GM23248 (cell line): ENCODE results near the gene IRF2BP2. TPM values are rescaled to one million over a fixed set of nuclear protein-coding genes. Genes with fewer than 3 reads are reported as not detected.

Experiments
- DNase-seq: peaks from one replicate; pipeline ENCODE4 v3.0.0-alpha.2; 2015
- H2AFZ ChIP-seq: fragments of 200-600 bp; sonication (generic); 2 replicates; pipeline ENCODE4 v1.6.1; 2016; ENCODE audit warnings: antibody characterized with exemption
- H3F3A ChIP-seq: fragments of 200-600 bp; sonication (generic); 2 replicates; pipeline ENCODE4 v1.6.1; 2016; ENCODE audit warnings: mild to moderate bottlenecking, antibody characterized with exemption, mixed run types; ENCODE audit not compliant: insufficient read depth
- H3K27ac ChIP-seq: fragments of 200-600 bp; sonication (generic); 2 replicates; pipeline ENCODE4 v1.5.1; 2016; ENCODE audit warnings: mild to moderate bottlenecking
- H3K27me3 ChIP-seq: fragments of 200-600 bp; sonication (generic); replicated peaks from 2 replicates; pipeline ENCODE4 v1.6.1; 2016; ENCODE audit warnings: mild to moderate bottlenecking; ENCODE audit not compliant: insufficient read depth
- H3K36me3 ChIP-seq: fragments of 200-600 bp; sonication (generic); 2 replicates; pipeline ENCODE4 v1.6.1; 2016; ENCODE audit warnings: low read depth, mild to moderate bottlenecking
- H3K4me1 ChIP-seq: fragments of 200-600 bp; sonication (generic); 2 replicates; pipeline ENCODE4 v1.6.1; 2016; ENCODE audit warnings: mild to moderate bottlenecking; ENCODE audit not compliant: insufficient read depth
- H3K4me2 ChIP-seq: fragments of 200-600 bp; sonication (generic); one replicate; pipeline ENCODE4 v1.6.1; 2016; ENCODE audit warnings: mild to moderate bottlenecking; ENCODE audit not compliant: unreplicated experiment
- H3K4me3 ChIP-seq: fragments of 200-600 bp; sonication (generic); 2 replicates; pipeline ENCODE4 v1.5.1; 2016; ENCODE audit warnings: mild to moderate bottlenecking
- H3K79me2 ChIP-seq: fragments of 200-600 bp; sonication (generic); 2 replicates; pipeline ENCODE4 v1.6.1; 2016; ENCODE audit warnings: mild to moderate bottlenecking; ENCODE audit not compliant: insufficient read depth
- H3K9ac ChIP-seq: fragments of 200-600 bp; sonication (generic); 2 replicates; pipeline ENCODE4 v1.6.1; 2016; ENCODE audit warnings: mild to moderate bottlenecking
- H3K9me2 ChIP-seq: fragments of 200-600 bp; sonication (generic); 2 replicates; pipeline ENCODE4 v1.6.1; 2016; ENCODE audit warnings: mixed run types, mild to moderate bottlenecking, moderate library complexity; ENCODE audit not compliant: insufficient read depth
- H3K9me3 ChIP-seq: fragments of 200-600 bp; sonication (generic); one replicate; pipeline ENCODE4 v1.6.1; 2017; ENCODE audit warnings: low read depth
- H4K20me1 ChIP-seq: fragments of 200-600 bp; sonication (generic); 2 replicates; pipeline ENCODE4 v1.6.0; 2016; ENCODE audit not compliant: insufficient read depth
- EZH2 ChIP-seq: fragments of 200-600 bp; sonication (generic); IDR thresholded peaks from 2 replicates; pipeline ENCODE4 v1.6.1; 2018; ENCODE audit warnings: antibody characterized with exemption, mild to moderate bottlenecking; ENCODE audit not compliant: insufficient read depth, poor library complexity, severe bottlenecking
- EZH2phosphoT487 ChIP-seq: fragments of 200-600 bp; sonication (generic); IDR thresholded peaks from 2 replicates; pipeline ENCODE4 v1.6.1; 2018; ENCODE audit warnings: antibody characterized with exemption, moderate library complexity, mild to moderate bottlenecking, low read depth; ENCODE audit not compliant: insufficient read depth
- WGBS, 2 experiments: methylation state at CpG; one replicate each; pipeline ENCODE4 v1.1.6; 2015 to 2017; ENCODE audit warnings: low lambda C conversion rate in 2 of 2, low coverage in 1 of 2; ENCODE audit errors: missing lambda C conversion rate in 2 of 2; 5-methylcytosine and 5-hydroxymethylcytosine counted together
- in situ Hi-C: fragments of 300-500 bp; cut with MboI; formaldehyde crosslinking; loops from 2 replicates; pipeline ENCODE4 v1.15.0; 2020
- polyA plus RNA-seq: library from polyadenylated mRNA; unstranded; fragments of >200 nt; fragmentation: Nextera tagmentation; extraction: Ambion mirVana; gene quantifications from 2 replicates; pipeline ENCODE4 v1.2.1, GENCODE V29; 2016
- small RNA-seq: library from RNA; depleted of rRNA; stranded (forward); fragments of <200 nt; gene quantifications from one replicate; pipeline ENCODE3, GENCODE V24; 2014; ENCODE audit warnings: low read depth, low replicate concordance
- total RNA-seq: library from RNA; depleted of rRNA; stranded (reverse); fragments of >200 nt; shearing (Covaris generic); gene quantifications from 2 replicates; pipeline ENCODE4 v1.2.3, GENCODE V29; 2014; rRNA removed

Gene IRF2BP2
- total and polyA plus RNA-seq, 2 experiments from 2014 or later = 12.9 to 60.7 TPM

DNA sequence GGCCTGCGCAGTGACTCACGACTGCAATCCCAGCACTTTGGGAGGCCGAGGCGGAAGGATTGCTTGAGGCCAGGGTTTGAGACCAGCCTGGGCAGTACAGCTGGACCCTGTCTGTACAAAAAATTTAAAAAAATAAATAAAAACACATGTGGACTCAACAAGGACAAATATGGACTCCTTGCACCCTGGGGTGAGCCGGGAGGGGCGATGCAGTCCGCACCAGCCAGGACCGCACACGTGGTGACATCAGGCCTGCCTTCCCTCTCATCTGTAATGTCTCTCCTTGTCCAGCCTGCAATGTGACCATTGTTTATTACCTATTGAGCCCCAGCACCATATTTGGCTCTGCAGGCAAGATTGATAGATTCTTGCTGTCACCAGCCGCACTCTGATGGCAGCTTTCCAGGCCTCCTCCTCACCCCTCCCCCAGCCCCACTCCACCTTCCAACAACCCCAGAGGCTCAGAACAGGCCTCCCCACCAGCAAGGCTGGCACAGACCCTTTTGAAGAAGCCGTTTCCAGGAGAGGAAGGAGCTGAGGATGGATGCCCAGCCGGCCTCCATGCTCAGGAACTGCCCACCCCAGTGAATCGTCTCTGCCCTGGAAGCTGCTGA, 55.2 kb downstream of the IRF2BP2 start:
- Histone ChIP-seq H3K4me2 (no peak overlapping the region), H3K27ac (no peak overlapping the region), H3K9me3 (no peaks in the 10 kb centered on the region), H3K79me2 (no peaks in the 10 kb centered on the region), H3K27me3 (no peaks in the 10 kb centered on the region), H3K9me2 (no peaks in the 10 kb centered on the region), H3K9ac (no peak overlapping the region), H3F3A (peaks cover 26% of the 10 kb centered on the region), H3K4me3 (no peak overlapping the region), H3K36me3 (no peaks in the 10 kb centered on the region), H2AFZ (no peak overlapping the region), H4K20me1 (no peaks in the 10 kb centered on the region), H3K4me1 (peaks cover 19% of the 10 kb centered on the region)
- in situ Hi-C loops = no loop called here
- TF ChIP-seq EZH2 (no peak), EZH2phosphoT487 (no peak)
- DNase-seq = no peak
- WGBS, 2 experiments = 87 to 89% methylated on average over 13 of the region's 13 CpGs

Small RNAs within 50 kb of the gene (small RNA-seq; reads per million reads assigned to genes)
- gene RF00096 = not detected

Other genes with a start within 250 kb of the IRF2BP2 start
- gene COA6, start 236.7 kb downstream of the IRF2BP2 start, total RNA-seq = 5.4 and 28.3 TPM in 2 replicates
- gene COA6, start 236.7 kb downstream of the IRF2BP2 start, polyA plus RNA-seq = 44.7 and 52.2 TPM in 2 replicates
- 11.9 and 61.0 TPM in 2 replicates for gene TARBP1, start 131.0 kb downstream of the IRF2BP2 start, total RNA-seq
- gene TARBP1, start 131.0 kb downstream of the IRF2BP2 start, polyA plus RNA-seq = 5.2 and 5.7 TPM in 2 replicates